Measurements from ENCODE around the gene PCP2. TPM values are rescaled to one million over a fixed set of nuclear protein-coding genes. Genes with fewer than 3 reads are reported as not detected.

The PCP2 gene
- polyA plus RNA-seq, 2 of the 4 experiments (the other 2 are of a cell fraction), result 0.19 TPM; not detected in 1

DNA sequence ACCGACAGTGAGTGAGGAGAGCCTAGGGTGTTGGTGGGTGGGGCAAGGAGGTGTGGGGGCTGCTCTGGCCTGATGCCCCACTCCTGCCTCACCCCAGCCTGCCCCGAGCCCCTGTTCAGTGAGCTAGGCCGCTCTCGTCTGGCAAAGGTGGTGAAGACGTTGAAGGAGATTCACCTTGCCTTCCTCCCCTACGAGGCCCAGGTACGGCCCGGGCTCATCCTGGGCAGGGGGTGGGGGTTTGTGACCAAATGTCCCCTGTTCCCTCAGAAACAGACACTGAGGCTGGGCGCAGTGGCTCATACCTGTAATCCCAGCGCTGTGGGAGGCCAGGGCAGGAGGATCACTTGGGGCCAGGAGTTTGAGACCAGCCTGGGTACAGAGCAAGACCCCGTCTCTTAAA lies 7.3 kb upstream of the PCP2 start:
- TF ChIP-seq KDM5A (IDR thresholded peaks at IDR 0.05), result no peak
- no peak for TF ChIP-seq BHLHE40 (IDR thresholded peaks at IDR 0.05; ENCODE audit: low read depth, low read length)
- no peak for TF ChIP-seq RCOR1 (IDR thresholded peaks at IDR 0.05; ENCODE audit: low read depth, low read length)
- TF ChIP-seq POLR2A (IDR thresholded peaks at IDR 0.05; ENCODE audit: low read length), result no peak
- TF ChIP-seq, protein P1, sequence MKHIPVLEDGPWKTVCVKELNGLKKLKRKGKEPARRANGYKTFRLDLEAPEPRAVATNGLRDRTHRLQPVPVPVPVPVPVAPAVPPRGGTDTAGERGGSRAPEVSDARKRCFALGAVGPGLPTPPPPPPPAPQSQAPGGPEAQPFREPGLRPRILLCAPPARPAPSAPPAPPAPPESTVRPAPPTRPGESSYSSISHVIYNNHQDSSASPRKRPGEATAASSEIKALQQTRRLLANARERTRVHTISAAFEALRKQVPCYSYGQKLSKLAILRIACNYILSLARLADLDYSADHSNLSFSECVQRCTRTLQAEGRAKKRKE (CRISPR knock-in tag; IDR thresholded peaks at IDR 0.05; ENCODE audit: low read depth), result no peak
- TF ChIP-seq KDM1A (IDR thresholded peaks at IDR 0.05; ENCODE audit: low read depth), result no peak
- TF ChIP-seq TP53 (CRISPR knock-in tag; IDR thresholded peaks at IDR 0.05), result no peak
- TF ChIP-seq ESRRA (IDR thresholded peaks at IDR 0.05; ENCODE audit: borderline replicate concordance, low read length), result no peak
- TF ChIP-seq ZFP36 (IDR thresholded peaks at IDR 0.05; ENCODE audit: borderline replicate concordance, partially characterized antibody), result no peak
- TF ChIP-seq NPAS2 (CRISPR knock-in tag; IDR thresholded peaks at IDR 0.05; ENCODE audit: borderline replicate concordance), result no peak
- TF ChIP-seq NR3C1 (IDR thresholded peaks at IDR 0.05), result no peak
- TF ChIP-seq EHF (CRISPR knock-in tag; IDR thresholded peaks at IDR 0.05), result no peak
- TF ChIP-seq, protein P2, sequence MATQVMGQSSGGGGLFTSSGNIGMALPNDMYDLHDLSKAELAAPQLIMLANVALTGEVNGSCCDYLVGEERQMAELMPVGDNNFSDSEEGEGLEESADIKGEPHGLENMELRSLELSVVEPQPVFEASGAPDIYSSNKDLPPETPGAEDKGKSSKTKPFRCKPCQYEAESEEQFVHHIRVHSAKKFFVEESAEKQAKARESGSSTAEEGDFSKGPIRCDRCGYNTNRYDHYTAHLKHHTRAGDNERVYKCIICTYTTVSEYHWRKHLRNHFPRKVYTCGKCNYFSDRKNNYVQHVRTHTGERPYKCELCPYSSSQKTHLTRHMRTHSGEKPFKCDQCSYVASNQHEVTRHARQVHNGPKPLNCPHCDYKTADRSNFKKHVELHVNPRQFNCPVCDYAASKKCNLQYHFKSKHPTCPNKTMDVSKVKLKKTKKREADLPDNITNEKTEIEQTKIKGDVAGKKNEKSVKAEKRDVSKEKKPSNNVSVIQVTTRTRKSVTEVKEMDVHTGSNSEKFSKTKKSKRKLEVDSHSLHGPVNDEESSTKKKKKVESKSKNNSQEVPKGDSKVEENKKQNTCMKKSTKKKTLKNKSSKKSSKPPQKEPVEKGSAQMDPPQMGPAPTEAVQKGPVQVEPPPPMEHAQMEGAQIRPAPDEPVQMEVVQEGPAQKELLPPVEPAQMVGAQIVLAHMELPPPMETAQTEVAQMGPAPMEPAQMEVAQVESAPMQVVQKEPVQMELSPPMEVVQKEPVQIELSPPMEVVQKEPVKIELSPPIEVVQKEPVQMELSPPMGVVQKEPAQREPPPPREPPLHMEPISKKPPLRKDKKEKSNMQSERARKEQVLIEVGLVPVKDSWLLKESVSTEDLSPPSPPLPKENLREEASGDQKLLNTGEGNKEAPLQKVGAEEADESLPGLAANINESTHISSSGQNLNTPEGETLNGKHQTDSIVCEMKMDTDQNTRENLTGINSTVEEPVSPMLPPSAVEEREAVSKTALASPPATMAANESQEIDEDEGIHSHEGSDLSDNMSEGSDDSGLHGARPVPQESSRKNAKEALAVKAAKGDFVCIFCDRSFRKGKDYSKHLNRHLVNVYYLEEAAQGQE (IDR thresholded peaks at IDR 0.05), result no peak
- no peak for TF ChIP-seq HOXB5 (CRISPR knock-in tag; IDR thresholded peaks at IDR 0.05)
- no peak for TF ChIP-seq TFCP2L1 (CRISPR knock-in tag; IDR thresholded peaks at IDR 0.05)
- no peak for TF ChIP-seq FOXS1 (CRISPR knock-in tag; IDR thresholded peaks at IDR 0.05)
- TF ChIP-seq CHD4 (IDR thresholded peaks at IDR 0.05; ENCODE audit: borderline replicate concordance), result no peak
- ChIA-PET POLR2A (no interaction called here), CTCF (interaction anchor here (1.0 kb wide), 1 partner anchor 72 kb away, joined by 5 read pairs; no protein-coding TSS in a partner anchor)
- 80% methylated on average over 4 of the region's 11 CpGs for WGBS (ENCODE audit: missing lambda C conversion rate)
- Histone ChIP-seq H3K4me3 (no peak overlapping the region), H3K4me2 (no peak overlapping the region), H3K9me3 (no peaks in the 10 kb centered on the region), H3K4me1 (no peaks in the 10 kb centered on the region), H3K27ac (no peak overlapping the region)
- ATAC-seq (no peak), DNase-seq (ENCODE audit: low read depth in 1 of 2, low spot score in 1 of 2) (no peak), FAIRE-seq (no peak)

DNA sequence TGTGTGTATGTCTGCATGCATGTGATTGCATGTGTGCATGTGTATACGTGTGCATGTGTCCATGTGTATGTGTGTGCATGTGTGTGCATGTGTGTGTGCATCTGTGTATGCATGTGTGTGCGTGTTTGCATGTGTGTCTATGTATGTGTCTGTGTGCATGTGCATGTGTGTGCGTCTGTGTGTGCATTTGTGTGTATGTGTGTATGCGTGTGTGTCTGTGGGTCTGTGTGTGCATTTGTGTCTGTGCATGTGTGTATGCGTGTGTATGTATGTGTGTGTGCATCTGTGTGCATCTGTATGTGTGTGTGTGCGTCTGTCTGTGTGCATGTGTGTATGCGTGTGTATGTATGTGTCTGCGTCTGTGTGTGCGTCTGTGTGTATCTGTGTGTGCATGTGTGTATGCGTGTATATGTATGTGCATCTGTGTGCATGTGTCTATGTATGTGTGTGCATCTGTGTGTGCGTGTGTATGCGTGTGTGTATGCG lies 6.4 kb upstream of the PCP2 start:
- Histone ChIP-seq H3K4me2 (no peak overlapping the region), H3K9me3 (no peaks in the 10 kb centered on the region), H3K4me3 (no peak overlapping the region), H3K4me1 (no peaks in the 10 kb centered on the region), H3K27ac (no peak overlapping the region)
- ATAC-seq (no peak), DNase-seq (ENCODE audit: low read depth in 1 of 2, low spot score in 1 of 2) (no peak), FAIRE-seq (no peak)
- ChIA-PET CTCF (no interaction called here), POLR2A (no interaction called here)
- 88% methylated on average over 13 of the region's 13 CpGs for WGBS (ENCODE audit: missing lambda C conversion rate)
- no peak for TF ChIP-seq ESRRA (IDR thresholded peaks at IDR 0.05; ENCODE audit: borderline replicate concordance, low read length)
- no peak for TF ChIP-seq HOXA7 (CRISPR knock-in tag; IDR thresholded peaks at IDR 0.05)
- no peak for TF ChIP-seq HEYL (CRISPR knock-in tag; IDR thresholded peaks at IDR 0.05)
- TF ChIP-seq RARB (CRISPR knock-in tag; IDR thresholded peaks at IDR 0.05), result no peak
- TF ChIP-seq, protein P1 (CRISPR knock-in tag; IDR thresholded peaks at IDR 0.05; ENCODE audit: low read depth), result no peak
- TF ChIP-seq KDM5A (IDR thresholded peaks at IDR 0.05), result no peak
- TF ChIP-seq GATA3 (IDR thresholded peaks at IDR 0.05; ENCODE audit: borderline replicate concordance), result no peak
- no peak for TF ChIP-seq PHF8 (IDR thresholded peaks at IDR 0.05; ENCODE audit: borderline replicate concordance, low read depth)
- no peak for TF ChIP-seq ZC3H11A (IDR thresholded peaks at IDR 0.05)
- no peak for TF ChIP-seq CEBPB (IDR thresholded peaks at IDR 0.05)
- TF ChIP-seq JUNB (IDR thresholded peaks at IDR 0.05), result no peak
- TF ChIP-seq, protein P3, sequence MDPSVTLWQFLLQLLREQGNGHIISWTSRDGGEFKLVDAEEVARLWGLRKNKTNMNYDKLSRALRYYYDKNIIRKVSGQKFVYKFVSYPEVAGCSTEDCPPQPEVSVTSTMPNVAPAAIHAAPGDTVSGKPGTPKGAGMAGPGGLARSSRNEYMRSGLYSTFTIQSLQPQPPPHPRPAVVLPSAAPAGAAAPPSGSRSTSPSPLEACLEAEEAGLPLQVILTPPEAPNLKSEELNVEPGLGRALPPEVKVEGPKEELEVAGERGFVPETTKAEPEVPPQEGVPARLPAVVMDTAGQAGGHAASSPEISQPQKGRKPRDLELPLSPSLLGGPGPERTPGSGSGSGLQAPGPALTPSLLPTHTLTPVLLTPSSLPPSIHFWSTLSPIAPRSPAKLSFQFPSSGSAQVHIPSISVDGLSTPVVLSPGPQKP (IDR thresholded peaks at IDR 0.05; ENCODE audit: low read depth, low read length), result no peak
- no peak for TF ChIP-seq HDAC2 (IDR thresholded peaks at IDR 0.05)
- no peak for TF ChIP-seq EHF (CRISPR knock-in tag; IDR thresholded peaks at IDR 0.05)
- TF ChIP-seq RFX5 (IDR thresholded peaks at IDR 0.05), result no peak
- TF ChIP-seq RCOR1 (IDR thresholded peaks at IDR 0.05; ENCODE audit: low read depth, low read length), result no peak
- no peak for TF ChIP-seq NPAS2 (CRISPR knock-in tag; IDR thresholded peaks at IDR 0.05; ENCODE audit: borderline replicate concordance)
- no peak for TF ChIP-seq POLR2A (IDR thresholded peaks at IDR 0.05; ENCODE audit: low read length)
- no peak for TF ChIP-seq HOXB5 (CRISPR knock-in tag; IDR thresholded peaks at IDR 0.05)

All from A549 (cell line).